RWPE2 (cell line): ENCODE results near the gene VDR.

ENCODE experiments used
- ATAC-seq: fragments of 200-7000 bp; cut with Tn5 transposase; 3 replicates; pipeline ENCODE4 v1.9.1; 2021; ENCODE audit warnings: low read depth
- DNase-seq: peaks from one replicate; pipeline ENCODE4 v3.0.0-alpha.2; 2020; ENCODE audit warnings: low spot score
- H3K27ac ChIP-seq: fragments of 450-650 bp; 2 replicates; pipeline ENCODE4 v1.5.1; 2017; ENCODE audit warnings: mild to moderate bottlenecking; ENCODE audit not compliant: poor library complexity, severe bottlenecking
- H3K27me3 ChIP-seq: fragments of 250-450 bp; sonication (Bioruptor Pico); 2 replicates; pipeline ENCODE4 v1.5.1; 2021; ENCODE audit warnings: mild to moderate bottlenecking, moderate library complexity; ENCODE audit not compliant: insufficient read depth, poor library complexity, severe bottlenecking
- H3K36me3 ChIP-seq: fragments of 250-450 bp; sonication (Bioruptor Pico); 2 replicates; pipeline ENCODE4 v1.5.1; 2020; ENCODE audit warnings: low read depth, mild to moderate bottlenecking, moderate library complexity
- H3K4me1 ChIP-seq: fragments of 250-450 bp; sonication (Bioruptor Pico); 2 replicates; pipeline ENCODE4 v1.5.1; 2021; ENCODE audit warnings: mild to moderate bottlenecking, moderate library complexity; ENCODE audit not compliant: insufficient read depth, poor library complexity, severe bottlenecking
- H3K4me3 ChIP-seq: fragments of 250-450 bp; sonication (Bioruptor Pico); 2 replicates; pipeline ENCODE4 v1.5.1; 2021; ENCODE audit warnings: mild to moderate bottlenecking, moderate library complexity; ENCODE audit not compliant: severe bottlenecking
- H3K9me3 ChIP-seq: fragments of 250-450 bp; sonication (Bioruptor Pico); 2 replicates; pipeline ENCODE4 v1.5.1; 2021; ENCODE audit warnings: mild to moderate bottlenecking, moderate library complexity; ENCODE audit not compliant: severe bottlenecking
- TF ChIP-seq, protein P1 (sequence below): fragments of 450-650 bp; IDR thresholded peaks from one replicate; pipeline ENCODE4 v1.5.1; 2017; ENCODE audit warnings: mild to moderate bottlenecking, moderate library complexity; ENCODE audit not compliant: poor library complexity, severe bottlenecking

Gene VDR

DNA sequence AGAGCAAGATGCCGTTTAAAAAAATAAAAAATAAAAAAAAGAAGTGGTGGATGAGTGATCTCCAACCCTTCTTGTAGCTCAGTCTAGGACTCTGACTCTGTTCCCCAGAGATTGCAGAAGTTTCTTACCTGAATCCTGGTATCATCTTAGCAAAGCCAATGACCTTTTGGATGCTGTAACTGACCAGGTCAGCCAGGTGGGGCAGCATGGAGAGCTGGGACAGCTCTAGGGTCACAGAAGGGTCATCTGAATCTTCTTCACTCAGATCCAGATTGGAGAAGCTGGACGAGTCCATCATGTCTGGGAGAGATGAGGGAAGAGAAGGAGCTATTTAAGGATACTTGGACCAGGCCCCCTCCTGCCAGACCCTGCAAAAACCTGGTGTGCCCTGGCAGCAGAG, 49.3 kb downstream of the VDR start:
- TF ChIP-seq, protein P1, sequence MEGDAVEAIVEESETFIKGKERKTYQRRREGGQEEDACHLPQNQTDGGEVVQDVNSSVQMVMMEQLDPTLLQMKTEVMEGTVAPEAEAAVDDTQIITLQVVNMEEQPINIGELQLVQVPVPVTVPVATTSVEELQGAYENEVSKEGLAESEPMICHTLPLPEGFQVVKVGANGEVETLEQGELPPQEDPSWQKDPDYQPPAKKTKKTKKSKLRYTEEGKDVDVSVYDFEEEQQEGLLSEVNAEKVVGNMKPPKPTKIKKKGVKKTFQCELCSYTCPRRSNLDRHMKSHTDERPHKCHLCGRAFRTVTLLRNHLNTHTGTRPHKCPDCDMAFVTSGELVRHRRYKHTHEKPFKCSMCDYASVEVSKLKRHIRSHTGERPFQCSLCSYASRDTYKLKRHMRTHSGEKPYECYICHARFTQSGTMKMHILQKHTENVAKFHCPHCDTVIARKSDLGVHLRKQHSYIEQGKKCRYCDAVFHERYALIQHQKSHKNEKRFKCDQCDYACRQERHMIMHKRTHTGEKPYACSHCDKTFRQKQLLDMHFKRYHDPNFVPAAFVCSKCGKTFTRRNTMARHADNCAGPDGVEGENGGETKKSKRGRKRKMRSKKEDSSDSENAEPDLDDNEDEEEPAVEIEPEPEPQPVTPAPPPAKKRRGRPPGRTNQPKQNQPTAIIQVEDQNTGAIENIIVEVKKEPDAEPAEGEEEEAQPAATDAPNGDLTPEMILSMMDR = no peak
- Histone ChIP-seq H3K4me3 (no peak overlapping the region), H3K9me3 (no peaks in the 10 kb centered on the region), H3K36me3 (peaks cover 60% of the 10 kb centered on the region), H3K27me3 (no peaks in the 10 kb centered on the region), H3K27ac (no peak overlapping the region), H3K4me1 (peaks cover 22% of the 10 kb centered on the region)
- no peak for DNase-seq
- ATAC-seq = no peak

- Histone ChIP-seq H3K9me3 (no peaks in the 10 kb centered on the region), H3K27me3 (no peaks in the 10 kb centered on the region), H3K36me3 (peaks cover 64% of the 10 kb centered on the region), H3K27ac (no peak overlapping the region), H3K4me3 (no peak overlapping the region), H3K4me1 (peaks cover 17% of the 10 kb centered on the region)
- ATAC-seq = no peak
- DNase-seq = no peak
- TF ChIP-seq, protein P1 = no peak
Measured at GRCh38 chr12:47854531-47854930, 50.3 kb downstream of the VDR start.

- no peak for DNase-seq
- Histone ChIP-seq H3K4me3 (no peak overlapping the region), H3K36me3 (peaks cover 59% of the 10 kb centered on the region), H3K27me3 (no peaks in the 10 kb centered on the region), H3K9me3 (no peaks in the 10 kb centered on the region), H3K27ac (no peak overlapping the region), H3K4me1 (peaks cover 6% of the 10 kb centered on the region)
- no peak for ATAC-seq
- TF ChIP-seq, protein P1 = no peak
Measured at GRCh38 chr12:47852096-47852571, 52.7 kb downstream of the VDR start.

DNA sequence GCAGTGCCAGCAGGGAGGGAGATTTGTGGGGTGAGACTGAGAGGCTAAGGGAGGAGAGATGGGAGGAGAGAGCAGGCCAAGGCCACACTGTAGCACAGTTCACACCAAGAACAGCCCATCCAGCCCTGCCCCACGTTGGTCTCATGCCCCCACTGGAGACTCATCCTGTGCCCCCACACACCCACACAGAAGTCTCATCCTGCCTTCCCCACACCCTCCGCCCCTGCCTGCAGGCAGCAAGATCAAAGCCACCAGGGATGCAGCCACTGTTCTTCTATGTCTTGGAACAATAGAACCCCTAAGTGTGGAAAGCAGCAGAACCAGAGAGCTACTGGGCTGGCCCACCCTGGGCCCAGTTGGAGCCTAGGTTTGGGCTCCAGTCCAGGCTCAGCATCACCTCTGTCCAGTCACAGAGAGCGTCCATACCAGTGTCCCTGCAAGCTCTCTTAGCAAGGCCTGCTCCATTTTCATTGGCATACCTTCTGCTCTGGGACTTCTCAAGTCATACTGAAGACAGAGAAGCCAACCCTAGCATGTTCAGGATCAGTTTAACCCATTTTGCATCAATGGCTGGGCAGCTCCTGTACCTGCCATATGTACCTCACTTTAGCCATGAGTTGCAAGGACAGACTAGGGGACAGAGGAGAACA, 53.4 kb downstream of the VDR start:
- DNase-seq = no peak
- no peak overlapping the region for H3K27ac ChIP-seq
- H3K36me3 ChIP-seq = peaks cover 57% of the 10 kb centered on the region
- ATAC-seq = no peak
- peaks cover 6% of the 10 kb centered on the region for H3K4me1 ChIP-seq
- TF ChIP-seq, protein P1 = no peak
- H3K27me3 ChIP-seq = no peaks in the 10 kb centered on the region
- no peak overlapping the region for H3K4me3 ChIP-seq
- no peaks in the 10 kb centered on the region for H3K9me3 ChIP-seq
